Activated naive CD4-positive, alpha-beta T cell treated with anti-CD3 and anti-CD28 coated beads for 36 hours (primary cell): ENCODE results near the gene TCERG1L. TPM values are rescaled to one million over a fixed set of nuclear protein-coding genes. Genes with fewer than 3 reads are reported as not detected.

Experiments
- CTCF ChIA-PET: fragments of 350-600 bp; sonication (Branson Sonifier 250); formaldehyde crosslinking; loops from one replicate; lab custom pipeline; 2021; ENCODE audit warnings: antibody characterized with exemption; lab: Charles Lee
- DNase-seq: peaks from one replicate; pipeline ENCODE4 v3.0.0-alpha.2; 2020
- H3K27ac Mint-ChIP-seq: one replicate; pipeline ENCODE4 v1.8.0; 2021; ENCODE audit warnings: mild to moderate bottlenecking, mixed read lengths
- H3K27me3 Mint-ChIP-seq: one replicate; pipeline ENCODE4 v1.8.0; 2021; ENCODE audit warnings: low read depth, mixed read lengths
- H3K36me3 Mint-ChIP-seq: one replicate; pipeline ENCODE4 v1.8.0; 2021; ENCODE audit warnings: low read depth, mixed read lengths
- H3K4me1 Mint-ChIP-seq: one replicate; pipeline ENCODE4 v1.8.0; 2021; ENCODE audit warnings: low read depth, mixed read lengths
- H3K4me3 Mint-ChIP-seq: one replicate; pipeline ENCODE4 v1.8.0; 2021; ENCODE audit warnings: mild to moderate bottlenecking, moderate library complexity, mixed read lengths
- H3K9me3 Mint-ChIP-seq: one replicate; pipeline ENCODE4 v1.8.0; 2021; ENCODE audit warnings: mixed read lengths
- intact Hi-C: fragments of 100-400 bp; cut with micrococcal nuclease; formaldehyde crosslinking; loops from one replicate; pipeline ENCODE4 v1.15.1; 2023
- total RNA-seq, 2 experiments: library from RNA; stranded (reverse); gene quantifications; one replicate each; pipeline ENCODE4 v1.2.3, GENCODE V29; 2021

TCERG1L gene
- total RNA-seq, 2 experiments from 2014 or later, result 0.10 TPM; not detected in 1

- no peaks in the 10 kb centered on the region for H3K36me3 Mint-ChIP-seq
- no peaks in the 10 kb centered on the region for H3K27me3 Mint-ChIP-seq
- intact Hi-C loops, result no loop called here
- no peak overlapping the region for H3K27ac Mint-ChIP-seq
- no peaks in the 10 kb centered on the region for H3K9me3 Mint-ChIP-seq
- H3K4me3 Mint-ChIP-seq, result no peak overlapping the region
- no peaks in the 10 kb centered on the region for H3K4me1 Mint-ChIP-seq
- no peak for DNase-seq
- CTCF ChIA-PET, result no interaction called here
Measured at GRCh38 chr10:131115321-131115720, 196.2 kb downstream of the TCERG1L start.

GRCh38 chr10:131114846-131115245, 196.7 kb downstream of the TCERG1L start:
- Mint-ChIP-seq H3K9me3 (no peaks in the 10 kb centered on the region), H3K4me3 (no peak overlapping the region), H3K27me3 (no peaks in the 10 kb centered on the region), H3K4me1 (no peaks in the 10 kb centered on the region), H3K36me3 (no peaks in the 10 kb centered on the region), H3K27ac (no peak overlapping the region)
- no peak for DNase-seq
- CTCF ChIA-PET, result no interaction called here
- intact Hi-C loops, result no loop called here

- H3K36me3 Mint-ChIP-seq, result no peaks in the 10 kb centered on the region
- H3K27ac Mint-ChIP-seq, result no peak overlapping the region
- CTCF ChIA-PET, result no interaction called here
- no peaks in the 10 kb centered on the region for H3K9me3 Mint-ChIP-seq
- intact Hi-C loops, result no loop called here
- no peak overlapping the region for H3K4me3 Mint-ChIP-seq
- H3K4me1 Mint-ChIP-seq, result no peaks in the 10 kb centered on the region
- no peak for DNase-seq
- H3K27me3 Mint-ChIP-seq, result no peaks in the 10 kb centered on the region
Measured at GRCh38 chr10:131113709-131114291, 197.7 kb downstream of the TCERG1L start.

- intact Hi-C loops, result no loop called here
- H3K4me1 Mint-ChIP-seq, result peaks cover 1% of the 10 kb centered on the region
Measured at GRCh38 chr10:131113165-131113564, 198.4 kb downstream of the TCERG1L start.

GRCh38 chr10:131112691-131113090, 198.8 kb downstream of the TCERG1L start:
- Mint-ChIP-seq H3K36me3 (no peaks in the 10 kb centered on the region), H3K27me3 (no peaks in the 10 kb centered on the region), H3K27ac (no peak overlapping the region), H3K9me3 (peaks cover 2% of the 10 kb centered on the region), H3K4me1 (peaks cover 1% of the 10 kb centered on the region), H3K4me3 (no peak overlapping the region)
- CTCF ChIA-PET, result no interaction called here
- no peak for DNase-seq
- intact Hi-C loops, result no loop called here

More at GRCh38 chr10:131113165-131113564, 198.4 kb downstream of the TCERG1L start:
- Mint-ChIP-seq H3K9me3 (no peaks in the 10 kb centered on the region), H3K27me3 (no peaks in the 10 kb centered on the region), H3K36me3 (no peaks in the 10 kb centered on the region), H3K4me3 (no peak overlapping the region), H3K27ac (no peak overlapping the region)
- CTCF ChIA-PET, result no interaction called here
- DNase-seq, result no peak

GRCh38 chr10:131111471-131112080, 199.9 kb downstream of the TCERG1L start:
- Mint-ChIP-seq H3K27me3 (no peaks in the 10 kb centered on the region), H3K27ac (no peak overlapping the region), H3K4me3 (no peak overlapping the region), H3K36me3 (no peaks in the 10 kb centered on the region), H3K9me3 (peaks cover 4% of the 10 kb centered on the region), H3K4me1 (peaks cover 1% of the 10 kb centered on the region)
- no peak for DNase-seq
- intact Hi-C loops, result no loop called here
- CTCF ChIA-PET, result no interaction called here

GRCh38 chr10:131111007-131111406, 200.5 kb downstream of the TCERG1L start:
- Mint-ChIP-seq H3K27me3 (no peaks in the 10 kb centered on the region), H3K36me3 (no peaks in the 10 kb centered on the region), H3K4me1 (peaks cover 1% of the 10 kb centered on the region), H3K4me3 (no peak overlapping the region), H3K27ac (no peak overlapping the region), H3K9me3 (peaks cover 4% of the 10 kb centered on the region)
- intact Hi-C loops, result no loop called here
- CTCF ChIA-PET, result no interaction called here
- no peak for DNase-seq

GRCh38 chr10:131110241-131110783, 201.2 kb downstream of the TCERG1L start:
- intact Hi-C loops, result no loop called here

GRCh38 chr10:131109726-131110125, 201.8 kb downstream of the TCERG1L start:
- peaks cover 1% of the 10 kb centered on the region for H3K4me1 Mint-ChIP-seq

More at GRCh38 chr10:131110241-131110783, 201.2 kb downstream of the TCERG1L start:
- H3K4me1 Mint-ChIP-seq, result peaks cover 1% of the 10 kb centered on the region
- no peaks in the 10 kb centered on the region for H3K36me3 Mint-ChIP-seq
- H3K9me3 Mint-ChIP-seq, result peaks cover 4% of the 10 kb centered on the region
- no peak overlapping the region for H3K4me3 Mint-ChIP-seq
- H3K27me3 Mint-ChIP-seq, result no peaks in the 10 kb centered on the region
- H3K27ac Mint-ChIP-seq, result no peak overlapping the region
- CTCF ChIA-PET, result no interaction called here
- no peak for DNase-seq

GRCh38 chr10:131109291-131109690, 202.2 kb downstream of the TCERG1L start:
- no peak overlapping the region for H3K27ac Mint-ChIP-seq
- no peak for DNase-seq
- peaks cover 4% of the 10 kb centered on the region for H3K9me3 Mint-ChIP-seq
- no peaks in the 10 kb centered on the region for H3K27me3 Mint-ChIP-seq
- CTCF ChIA-PET, result no interaction called here
- peaks cover 1% of the 10 kb centered on the region for H3K4me1 Mint-ChIP-seq
- H3K36me3 Mint-ChIP-seq, result no peaks in the 10 kb centered on the region
- intact Hi-C loops, result no loop called here
- no peak overlapping the region for H3K4me3 Mint-ChIP-seq

More at GRCh38 chr10:131109726-131110125, 201.8 kb downstream of the TCERG1L start:
- H3K4me3 Mint-ChIP-seq, result no peak overlapping the region
- H3K27me3 Mint-ChIP-seq, result no peaks in the 10 kb centered on the region
- no peaks in the 10 kb centered on the region for H3K36me3 Mint-ChIP-seq
- CTCF ChIA-PET, result no interaction called here
- no peak for DNase-seq
- intact Hi-C loops, result no loop called here
- H3K9me3 Mint-ChIP-seq, result peaks cover 4% of the 10 kb centered on the region
- no peak overlapping the region for H3K27ac Mint-ChIP-seq

GRCh38 chr10:131107970-131108369, 203.6 kb downstream of the TCERG1L start:
- CTCF ChIA-PET, result no interaction called here
- peaks cover 1% of the 10 kb centered on the region for H3K4me1 Mint-ChIP-seq
- no peak overlapping the region for H3K27ac Mint-ChIP-seq
- H3K9me3 Mint-ChIP-seq, result peaks cover 4% of the 10 kb centered on the region
- no peaks in the 10 kb centered on the region for H3K36me3 Mint-ChIP-seq
- no peak for DNase-seq
- H3K4me3 Mint-ChIP-seq, result no peak overlapping the region
- H3K27me3 Mint-ChIP-seq, result no peaks in the 10 kb centered on the region
- intact Hi-C loops, result no loop called here

GRCh38 chr10:131102676-131103075, 208.8 kb downstream of the TCERG1L start:
- H3K27me3 Mint-ChIP-seq, result no peaks in the 10 kb centered on the region

GRCh38 chr10:131102147-131102546, 209.4 kb downstream of the TCERG1L start:
- intact Hi-C loops, result no loop called here
- no peaks in the 10 kb centered on the region for H3K27me3 Mint-ChIP-seq
- CTCF ChIA-PET, result no interaction called here
- no peak overlapping the region for H3K4me3 Mint-ChIP-seq
- no peaks in the 10 kb centered on the region for H3K36me3 Mint-ChIP-seq
- H3K4me1 Mint-ChIP-seq, result no peaks in the 10 kb centered on the region
- DNase-seq, result no peak
- H3K27ac Mint-ChIP-seq, result no peak overlapping the region
- H3K9me3 Mint-ChIP-seq, result no peaks in the 10 kb centered on the region

More at GRCh38 chr10:131102676-131103075, 208.8 kb downstream of the TCERG1L start:
- Mint-ChIP-seq H3K9me3 (peaks cover 2% of the 10 kb centered on the region), H3K27ac (no peak overlapping the region), H3K36me3 (no peaks in the 10 kb centered on the region), H3K4me1 (no peaks in the 10 kb centered on the region), H3K4me3 (no peak overlapping the region)
- CTCF ChIA-PET, result no interaction called here
- intact Hi-C loops, result no loop called here
- DNase-seq, result no peak
